Testis (tissue), 3 donors: ENCODE data around the gene RSU1. TPM values are rescaled to one million over a fixed set of nuclear protein-coding genes. Genes with fewer than 3 reads are reported as not detected.

Experiments
- DNase-seq: peaks from one replicate; pipeline ENCODE4 v3.0.0-alpha.2; 2019
- H3K27ac ChIP-seq, 2 donors: fragments of 200-600 bp; sonication (generic); one replicate each; pipeline ENCODE4 v1.5.1; 2019
- H3K27me3 ChIP-seq: fragments of 200-600 bp; sonication (generic); one replicate; pipeline ENCODE4 v1.5.1; 2019
- H3K36me3 ChIP-seq: fragments of 200-600 bp; sonication (generic); one replicate; pipeline ENCODE4 v1.5.1; 2017; ENCODE audit warnings: low read depth; ENCODE audit errors: missing control alignments
- H3K4me1 ChIP-seq: fragments of 200-600 bp; sonication (generic); one replicate; pipeline ENCODE4 v1.5.1; 2019
- H3K4me3 ChIP-seq, 2 donors: fragments of 200-600 bp; sonication (generic); one replicate each; pipeline ENCODE4 v1.5.1; 2017 to 2019
- H3K9me3 ChIP-seq: fragments of 200-600 bp; sonication (generic); one replicate; pipeline ENCODE4 v1.5.1; 2017
- CTCF ChIP-seq, 3 experiments: fragments of 450-650 bp in 2 of 3; fragments of 200-600 bp in 1 of 3; sonication (generic) in 1 of 3; IDR thresholded peaks; one replicate each; pipeline ENCODE4 v1.5.1; 2016 to 2019; ENCODE audit warnings: antibody characterized with exemption in 3 of 3, mild to moderate bottlenecking in 2 of 3, moderate library complexity in 1 of 3
- POLR2A ChIP-seq: fragments of 450-650 bp; IDR thresholded peaks from one replicate; pipeline ENCODE4 v1.6.1; 2017; ENCODE audit warnings: antibody characterized with exemption, mild to moderate bottlenecking, moderate library complexity
- WGBS, 2 donors: methylation state at CpG; one replicate each; pipeline ENCODE4 v1.1.5; 2018; 5-methylcytosine and 5-hydroxymethylcytosine counted together
- intact Hi-C: fragments of 100-400 bp; cut with DNase I; formaldehyde crosslinking; loops from one replicate; pipeline ENCODE4 v1.15.1; 2023; ENCODE audit warnings: low total_unique reads
- polyA plus RNA-seq: library from polyadenylated mRNA; stranded (reverse); fragments of 350-450 nt; fragmentation: Illumina TruSeq; extraction: RNeasy Lipid Tissue Mini Kit (QIAGEN cat#74804); gene quantifications from one replicate; pipeline ENCODE4 v1.2.3, GENCODE V29; 2014; ENCODE audit warnings: low read depth, low replicate concordance; ENCODE audit not compliant: insufficient read depth
- total RNA-seq, 2 donors: library from RNA; depleted of rRNA; stranded (reverse); fragments of >200 nt; gene quantifications; one replicate each; pipeline ENCODE4 v1.2.3, GENCODE V29; 2016

Gene RSU1
- total and polyA plus RNA-seq, 3 donors from 2014 or later = 26.0 to 38.4 (median 27.3) TPM

DNA sequence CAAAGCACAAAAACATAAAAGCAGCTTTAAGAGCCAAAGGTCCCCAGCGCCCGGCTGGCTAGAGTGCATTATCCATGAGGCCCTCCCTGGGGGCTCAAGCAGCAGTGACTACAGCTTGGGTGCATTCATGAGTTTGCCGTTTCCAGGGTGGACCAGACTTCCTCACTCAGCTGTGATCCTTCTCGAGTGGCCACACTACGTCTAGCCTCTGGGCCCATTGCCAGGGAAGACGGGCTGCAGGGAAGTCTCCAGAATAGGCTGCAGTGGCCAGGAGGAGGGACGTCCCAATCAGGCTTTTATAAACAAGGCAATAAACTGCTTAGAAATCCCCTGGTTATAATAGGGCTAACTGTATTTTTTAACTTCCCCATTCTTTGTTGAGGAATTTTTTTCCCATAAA lies 206.2 kb downstream of the RSU1 start:
- TF ChIP-seq POLR2A = no peak
- TF ChIP-seq CTCF (IDR thresholded peaks at IDR 0.05) = no peak
- DNase-seq = no peak

GRCh38 chr10:16609211-16609610 lies 208.0 kb downstream of the RSU1 start:
- no peak overlapping the region for H3K27ac ChIP-seq
- TF ChIP-seq POLR2A (no peak), CTCF (IDR thresholded peaks at IDR 0.05) (no peak)
- no peak for DNase-seq
- no peaks in the 10 kb centered on the region for H3K27me3 ChIP-seq
- no peaks in the 10 kb centered on the region for H3K36me3 ChIP-seq
- intact Hi-C loops = no loop called here
- no peak overlapping the region for H3K4me3 ChIP-seq
- H3K4me1 ChIP-seq = no peaks in the 10 kb centered on the region
- H3K9me3 ChIP-seq = no peaks in the 10 kb centered on the region
- 95% methylated on average over 8 of the region's 8 CpGs for WGBS, 2 donors

More for the DNA sequence above, 206.2 kb downstream of the RSU1 start:
- Histone ChIP-seq H3K27ac (no peak overlapping the region), H3K9me3 (no peaks in the 10 kb centered on the region), H3K27me3 (no peaks in the 10 kb centered on the region), H3K4me1 (no peaks in the 10 kb centered on the region), H3K36me3 (no peaks in the 10 kb centered on the region), H3K4me3 (no peak overlapping the region)
- WGBS, 2 donors = 49 to 54% methylated on average over 7 of the region's 7 CpGs
- intact Hi-C loops = no loop called here

GRCh38 chr10:16606923-16607322 lies 210.3 kb downstream of the RSU1 start:
- no peak overlapping the region for H3K4me3 ChIP-seq
- intact Hi-C loops = no loop called here
- H3K27ac ChIP-seq = no peak overlapping the region
- 89 to 94% methylated on average over 8 of the region's 8 CpGs for WGBS, 2 donors
- H3K9me3 ChIP-seq = no peaks in the 10 kb centered on the region
- H3K4me1 ChIP-seq = no peaks in the 10 kb centered on the region
- no peak for TF ChIP-seq POLR2A
- no peak for TF ChIP-seq CTCF (IDR thresholded peaks at IDR 0.05)
- no peak for DNase-seq
- H3K27me3 ChIP-seq = no peaks in the 10 kb centered on the region
- H3K36me3 ChIP-seq = no peaks in the 10 kb centered on the region

GRCh38 chr10:16606421-16606820 lies 210.8 kb downstream of the RSU1 start:
- H3K4me3 ChIP-seq = no peak overlapping the region
- intact Hi-C loops = no loop called here
- no peak for DNase-seq
- no peak overlapping the region for H3K27ac ChIP-seq
- no peaks in the 10 kb centered on the region for H3K4me1 ChIP-seq
- 90 to 91% methylated on average over 6 of the region's 6 CpGs for WGBS, 2 donors
- no peak for TF ChIP-seq POLR2A
- no peak for TF ChIP-seq CTCF (IDR thresholded peaks at IDR 0.05)
- no peaks in the 10 kb centered on the region for H3K27me3 ChIP-seq
- no peaks in the 10 kb centered on the region for H3K9me3 ChIP-seq
- H3K36me3 ChIP-seq = no peaks in the 10 kb centered on the region

DNA sequence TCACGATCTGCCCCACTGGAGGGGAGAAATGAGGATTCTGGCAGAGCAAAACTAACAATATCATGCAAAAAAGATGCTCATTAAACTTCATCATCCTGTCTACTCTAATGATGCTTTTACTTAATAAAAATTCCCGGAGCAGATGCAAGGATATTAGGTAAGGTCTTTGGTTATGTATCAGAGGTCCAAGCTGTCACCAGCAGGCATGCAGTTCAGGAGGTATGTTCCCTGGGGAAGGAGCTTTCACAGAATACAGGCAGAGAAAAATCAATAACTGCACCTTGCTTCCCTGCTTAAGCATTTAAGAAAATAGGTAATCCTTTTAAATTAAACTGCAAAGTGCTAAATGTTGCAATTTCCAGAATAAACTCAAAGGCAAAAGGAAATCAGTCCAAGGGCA lies 213.9 kb downstream of the RSU1 start:
- H3K27me3 ChIP-seq = no peaks in the 10 kb centered on the region
- no peak overlapping the region for H3K4me3 ChIP-seq
- WGBS, 2 donors = 86 to 93% methylated on average over 2 of the region's 2 CpGs
- no peak overlapping the region for H3K27ac ChIP-seq
- no peaks in the 10 kb centered on the region for H3K36me3 ChIP-seq
- intact Hi-C loops = no loop called here
- H3K9me3 ChIP-seq = no peaks in the 10 kb centered on the region
- no peaks in the 10 kb centered on the region for H3K4me1 ChIP-seq
- no peak for TF ChIP-seq CTCF (IDR thresholded peaks at IDR 0.05)
- TF ChIP-seq POLR2A = no peak
- no peak for DNase-seq
